ENCODE results near the gene MRPL39.

MRPL39 gene

GRCh38 chr21:25608044-25608737, 910 bp upstream of the MRPL39 start:
- FAIRE-seq = peak; percentile 89

GRCh38 chr21:25589887-25590286, 17.4 kb downstream of the MRPL39 start:
- no peak for FAIRE-seq

DNA sequence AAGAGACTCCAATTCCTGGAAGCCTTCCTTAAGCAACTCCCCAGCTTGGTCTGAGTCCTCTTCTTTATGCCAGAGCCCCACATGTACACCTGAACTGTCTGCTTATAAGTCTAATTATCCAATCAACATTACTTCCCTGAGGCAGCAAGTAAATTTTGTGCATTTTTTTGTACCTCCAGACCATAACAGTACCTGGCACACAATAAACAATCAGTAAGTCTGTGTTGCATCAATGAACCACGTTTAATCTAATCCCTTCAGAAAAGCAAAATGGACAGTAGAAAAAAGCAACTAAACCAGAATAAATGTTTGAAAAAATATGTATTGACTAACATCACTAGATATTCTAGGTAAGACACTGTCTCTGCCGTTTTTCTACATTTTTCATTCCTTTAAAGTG, 20.5 kb downstream of the MRPL39 start:
- no peak for FAIRE-seq

DNA sequence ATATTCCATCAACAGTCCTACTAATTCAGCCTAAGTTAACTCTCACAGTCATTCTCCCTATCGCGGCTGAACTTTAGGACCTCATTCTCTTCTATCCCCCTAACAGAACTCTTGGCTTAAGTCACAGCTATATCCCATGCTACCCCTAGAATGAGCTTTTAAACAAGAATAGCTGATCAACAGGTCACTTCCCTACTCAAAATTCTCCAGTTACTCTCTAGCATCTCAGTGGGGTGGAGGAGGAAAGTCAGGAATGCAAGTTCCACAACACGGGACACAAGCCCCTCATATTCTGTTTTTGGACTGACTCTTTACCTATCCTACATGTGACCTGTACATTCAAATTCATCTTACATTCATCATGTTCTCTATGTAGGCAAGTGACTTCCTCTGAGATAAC, 21.0 kb downstream of the MRPL39 start:
- no peak for FAIRE-seq

DNA sequence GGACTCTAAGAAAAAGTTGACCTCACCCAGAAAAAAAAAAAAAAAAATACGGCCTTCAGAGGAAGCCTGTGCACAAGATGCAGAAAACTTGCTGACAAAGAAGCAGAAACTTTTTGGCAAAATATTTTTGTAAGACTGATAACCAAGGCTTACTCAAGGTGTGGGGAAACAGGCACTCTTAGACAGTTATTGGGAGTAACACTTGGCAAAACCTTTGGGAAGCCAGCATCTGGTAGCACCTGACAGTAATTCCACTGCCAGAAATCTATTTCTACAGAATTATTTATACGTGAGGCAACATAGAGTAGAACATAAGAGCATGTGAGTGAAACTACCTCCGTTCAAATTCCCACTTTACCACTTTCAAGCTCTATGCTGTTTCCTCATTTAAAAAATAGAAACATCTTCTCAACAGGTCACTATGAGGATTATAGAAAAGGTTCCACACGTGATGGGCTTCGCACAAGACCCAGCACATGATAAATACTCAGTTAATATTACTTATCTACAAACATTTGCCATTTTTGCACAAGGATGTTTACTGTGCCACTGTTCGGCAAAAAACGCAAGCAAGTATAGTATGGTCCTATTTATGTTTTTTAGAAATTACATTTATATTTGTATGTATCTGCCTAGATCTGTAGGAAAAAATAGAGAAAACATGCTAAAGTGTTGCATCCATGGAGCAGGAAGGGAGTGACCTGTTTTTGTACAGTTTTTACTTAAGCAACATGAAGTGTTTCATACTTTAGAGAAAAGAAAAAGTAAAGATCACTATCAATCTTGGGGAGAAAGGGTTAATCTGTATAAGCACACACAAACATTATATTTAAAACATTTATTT, 22.2 kb downstream of the MRPL39 start:
- no peak for FAIRE-seq

GRCh38 chr21:25583370-25584130, 23.7 kb downstream of the MRPL39 start:
- FAIRE-seq = no peak

- FAIRE-seq = no peak
These were observed 24.4 kb downstream of the MRPL39 start for GRCh38 chr21:25582888-25583287.

DNA sequence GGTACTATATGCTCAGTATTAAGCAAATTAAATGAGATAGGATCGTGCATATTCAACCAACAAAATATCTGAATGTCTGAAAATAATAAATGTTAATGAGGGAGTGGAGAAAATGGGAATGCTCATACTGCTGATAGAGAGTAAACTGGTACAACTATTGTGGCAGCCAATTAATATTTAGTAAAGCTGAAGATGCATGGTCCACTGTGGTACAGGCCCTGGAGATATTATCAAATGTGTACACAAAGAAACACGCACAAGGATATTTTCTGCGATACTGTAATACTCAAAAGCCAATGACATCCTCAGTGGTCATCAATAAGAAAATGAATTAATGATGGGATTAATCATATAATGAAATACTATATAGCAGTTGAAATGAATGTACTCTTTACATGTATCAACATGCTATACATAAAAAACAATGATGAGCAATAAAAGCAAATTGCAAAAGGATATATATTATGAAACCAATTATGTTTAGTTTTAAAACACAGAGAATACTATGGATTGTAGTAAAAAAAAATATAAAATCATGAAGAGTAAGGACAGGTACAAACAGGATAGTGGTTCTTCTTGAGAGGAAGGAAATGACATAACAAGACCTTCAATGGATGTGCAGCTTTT, 25.0 kb downstream of the MRPL39 start:
- FAIRE-seq = no peak

- no peak for FAIRE-seq
These were observed 25.7 kb downstream of the MRPL39 start for GRCh38 chr21:25581582-25581981.

DNA sequence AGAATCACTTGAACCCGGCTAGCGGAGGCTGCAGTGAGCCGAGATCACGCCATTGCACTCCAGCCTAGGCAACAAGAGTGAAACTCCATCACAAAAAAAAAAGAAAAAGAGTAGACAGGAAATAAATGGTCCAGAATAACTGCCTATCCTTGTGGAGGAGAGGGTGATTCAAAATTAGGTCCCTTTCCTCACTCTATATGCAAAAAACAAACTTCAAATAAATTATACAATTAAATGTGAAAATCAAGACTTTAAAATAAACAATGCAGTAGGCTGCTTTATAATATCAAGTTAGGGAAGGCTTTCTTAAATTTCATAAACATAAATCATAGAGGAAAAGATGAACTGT, 26.4 kb downstream of the MRPL39 start:
- FAIRE-seq = peak; percentile 8

- peak; percentile 45 for FAIRE-seq
These were observed 27.9 kb downstream of the MRPL39 start for GRCh38 chr21:25579226-25580013.

DNA sequence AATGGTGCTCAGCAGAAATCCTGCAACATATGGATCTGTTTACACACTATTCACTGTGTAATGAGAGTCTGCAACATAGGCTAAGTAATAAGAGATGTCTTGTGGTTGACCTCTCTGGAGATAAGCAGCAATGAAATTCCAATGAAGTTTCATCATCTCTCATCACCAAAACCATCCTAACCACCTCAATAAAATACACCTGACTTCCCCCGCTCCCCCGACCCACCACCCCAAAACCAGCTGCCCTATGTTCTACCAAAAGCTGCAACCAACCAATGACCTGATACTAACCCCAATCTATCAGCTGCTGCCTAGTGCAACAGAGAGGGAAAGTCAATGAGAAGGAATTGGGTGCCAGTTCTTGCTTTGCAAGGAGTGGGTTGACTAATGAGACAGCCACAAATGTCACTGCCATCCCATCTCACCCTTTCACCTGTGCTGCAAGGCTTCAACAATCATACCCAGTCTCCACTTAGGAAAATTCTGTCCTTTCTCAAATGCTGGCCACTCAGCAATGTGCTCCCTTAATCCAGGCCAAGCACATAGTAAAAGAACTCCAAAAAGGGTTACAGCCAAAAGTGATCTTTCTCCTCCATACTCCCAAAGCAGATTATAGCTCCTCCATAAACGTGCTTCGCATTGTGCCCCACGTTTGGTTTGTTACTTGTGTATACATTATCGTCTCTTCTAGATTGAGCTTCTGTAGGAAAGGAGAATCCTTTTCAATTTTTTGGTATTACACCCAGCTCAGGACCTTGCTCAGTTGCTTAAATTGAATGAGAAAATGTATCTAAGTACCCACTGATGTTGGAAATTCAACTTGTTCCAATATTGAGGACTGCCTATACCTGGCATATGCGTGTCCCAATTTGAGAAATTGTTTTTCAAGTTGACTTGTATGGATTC, 29.0 kb downstream of the MRPL39 start:
- no peak for FAIRE-seq

DNA sequence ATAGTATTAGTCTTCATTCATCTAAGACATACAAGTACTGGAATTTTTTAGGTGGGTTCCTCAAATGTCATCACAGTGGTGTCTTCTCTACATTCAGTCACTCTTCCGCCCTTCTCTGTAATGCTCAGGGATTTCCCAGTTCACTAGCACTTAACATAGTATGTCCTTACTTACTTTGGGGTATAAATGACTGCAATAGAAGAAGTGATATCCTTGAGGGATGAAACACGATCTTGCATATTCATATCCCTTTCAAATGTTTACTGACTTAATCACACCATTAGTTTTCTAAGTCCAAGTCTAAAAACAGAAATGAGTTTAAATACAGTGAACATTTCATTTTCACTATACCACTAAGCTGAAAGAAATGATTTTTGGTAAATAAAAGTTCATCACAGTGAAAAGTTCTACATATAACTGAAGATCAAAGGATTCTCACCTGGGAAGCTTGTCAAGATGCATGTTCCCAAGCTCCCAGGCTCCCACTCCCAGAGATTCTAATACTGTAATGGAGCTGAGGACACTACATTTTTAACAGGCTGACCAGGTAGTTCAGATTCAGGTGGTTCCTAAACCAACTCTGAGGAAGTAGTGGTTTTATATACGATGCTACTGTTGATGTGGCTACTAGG, 29.7 kb downstream of the MRPL39 start:
- no peak for FAIRE-seq

DNA sequence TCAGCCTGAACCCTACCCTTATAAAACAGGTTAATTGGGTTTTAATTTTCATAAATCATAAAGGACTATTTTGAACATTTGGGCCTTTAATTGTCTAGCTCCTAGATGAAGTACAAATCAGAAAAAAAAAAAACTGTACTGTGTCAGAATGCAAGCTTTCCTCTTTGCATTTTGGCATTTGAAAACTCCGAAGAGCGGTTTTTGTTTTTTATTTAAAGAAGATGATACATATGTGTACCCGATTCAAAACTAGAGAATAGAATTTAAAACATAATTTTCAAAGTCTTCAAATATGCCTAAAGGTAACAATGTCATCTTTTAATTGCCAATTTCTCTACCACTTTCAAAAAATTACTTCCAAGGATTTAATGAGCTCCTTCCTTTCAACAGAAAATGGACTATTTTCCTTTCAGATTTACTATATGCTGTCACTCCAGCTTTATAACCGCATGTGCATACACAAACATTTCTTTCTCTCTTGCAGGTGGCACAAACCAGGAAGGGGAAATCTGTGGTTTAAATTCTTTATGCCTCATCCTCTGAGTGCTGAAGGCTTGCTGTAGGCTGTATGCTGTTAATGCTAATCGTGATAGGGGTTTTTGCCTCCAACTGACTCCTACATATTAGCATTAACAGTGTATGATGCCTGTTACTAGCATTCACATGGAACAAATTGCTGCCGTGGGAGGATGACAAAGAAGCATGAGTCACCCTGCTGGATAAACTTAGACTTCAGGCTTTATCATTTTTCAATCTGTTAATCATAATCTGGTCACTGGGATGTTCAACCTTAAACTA, 33.7 kb downstream of the MRPL39 start:
- FAIRE-seq = no peak

DNA sequence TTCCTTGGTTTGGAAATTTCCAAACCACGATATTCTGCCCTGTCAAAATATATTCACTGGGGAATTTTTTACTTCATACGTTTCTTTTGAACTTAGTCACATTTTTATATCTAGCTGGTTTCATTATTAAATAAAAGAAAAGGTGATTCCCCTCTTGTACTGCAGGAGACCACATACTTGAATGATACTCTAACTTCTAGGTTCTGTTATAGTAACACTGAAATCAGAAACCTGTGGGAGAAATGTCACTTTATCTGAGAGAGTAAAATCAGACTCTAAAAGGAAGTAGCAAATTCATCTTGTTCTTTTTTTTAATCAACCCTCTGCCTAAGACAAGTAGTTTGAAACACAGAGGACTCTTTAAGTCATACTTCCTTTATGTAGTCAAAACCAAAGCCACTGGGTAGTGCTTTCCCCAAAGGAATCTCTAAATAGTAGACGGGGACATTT, 34.4 kb downstream of the MRPL39 start:
- FAIRE-seq = no peak

- FAIRE-seq = no peak
These were observed 35.6 kb downstream of the MRPL39 start for GRCh38 chr21:25571726-25572121.

GRCh38 chr21:25569711-25570110, 37.6 kb downstream of the MRPL39 start:
- no peak for FAIRE-seq

DNA sequence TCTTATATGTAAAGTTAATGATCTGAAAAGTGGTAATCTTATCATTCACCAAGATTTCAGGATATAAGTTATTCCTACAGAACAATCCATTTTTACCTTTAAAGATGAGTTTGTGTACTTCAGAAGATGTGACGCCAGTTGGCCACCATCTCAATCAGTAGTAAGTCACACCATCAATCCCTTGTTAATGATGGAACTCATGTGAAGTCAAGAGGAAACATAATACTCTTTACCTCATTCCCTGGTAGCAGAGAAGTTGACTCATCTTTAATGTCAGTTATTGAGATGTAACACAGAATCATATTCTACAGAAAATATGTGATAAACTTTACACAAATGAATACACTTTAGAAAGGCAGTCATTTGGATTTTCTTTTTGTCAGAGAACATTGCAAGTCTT, 38.2 kb downstream of the MRPL39 start:
- no peak for FAIRE-seq

DNA sequence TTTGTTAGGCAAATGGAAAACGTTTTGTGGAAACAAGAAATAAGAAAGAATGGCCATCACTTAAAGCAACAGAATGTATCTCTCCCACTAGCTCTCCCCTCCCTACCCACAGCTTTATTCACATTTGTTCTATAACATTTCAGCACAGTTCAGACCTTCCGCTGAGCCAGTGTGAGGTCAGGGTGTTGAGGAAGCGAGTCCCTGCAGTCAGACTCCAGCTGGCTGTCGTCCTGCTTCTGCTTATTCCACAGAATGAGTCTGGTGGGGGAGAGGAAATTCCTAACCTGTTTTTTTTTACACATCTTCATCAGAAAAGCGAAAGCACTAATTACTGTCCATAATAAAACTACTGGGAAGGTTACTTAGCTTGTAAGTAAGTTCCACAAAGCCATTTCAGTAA, 39.0 kb downstream of the MRPL39 start:
- peak; percentile 8 for FAIRE-seq

DNA sequence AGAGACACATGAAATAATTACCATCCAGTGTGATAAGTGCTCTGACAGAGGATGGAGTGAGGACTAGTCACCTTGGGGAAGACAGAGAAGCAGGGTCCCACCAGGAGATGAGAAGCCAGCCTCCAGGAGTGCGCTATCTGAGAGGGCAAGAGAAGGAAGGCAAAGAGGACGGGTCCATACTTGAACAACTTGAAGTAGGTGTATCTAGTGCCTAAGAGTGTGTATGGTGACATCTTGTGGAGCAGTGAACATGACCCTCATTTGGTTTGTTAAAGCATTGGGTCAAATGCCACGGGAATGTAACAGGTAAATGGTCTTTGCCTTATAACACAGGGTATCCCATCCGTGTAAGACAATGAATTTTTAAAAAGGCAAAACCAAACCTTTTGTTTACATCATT, 39.8 kb downstream of the MRPL39 start:
- no peak for FAIRE-seq

Measured in endometrium (tissue), 2 donors.